Liver (tissue), 9 donors: Measurements from ENCODE around the gene CDH23. TPM values are rescaled to one million over a fixed set of nuclear protein-coding genes. Genes with fewer than 3 reads are reported as not detected.

Source experiments
- DNase-seq: peaks from one replicate; pipeline ENCODE4 v3.0.0-alpha.2; 2017; ENCODE audit warnings: low spot score
- H3K27ac ChIP-seq, 2 donors: one replicate each; pipeline ENCODE4 v1.7.0; 2013; ENCODE audit warnings: inconsistent platforms in 2 of 2, low read length in 2 of 2, control low read depth in 1 of 2, low read depth in 1 of 2, mild to moderate bottlenecking in 1 of 2
- H3K27me3 ChIP-seq, 4 donors: one replicate each; pipeline versions ENCODE4 v1.6.1 to v1.7.0; 2013; ENCODE audit warnings: low read length in 3 of 4, inconsistent platforms in 1 of 4, mild to moderate bottlenecking in 1 of 4, moderate library complexity in 1 of 4; ENCODE audit not compliant: control insufficient read depth in 4 of 4, insufficient read depth in 4 of 4
- H3K36me3 ChIP-seq, 4 donors: one replicate each; pipeline versions ENCODE4 v1.6.1 to v1.7.0; 2013; ENCODE audit warnings: low read length in 3 of 4, mild to moderate bottlenecking in 3 of 4, low read depth in 1 of 4, moderate library complexity in 1 of 4; ENCODE audit not compliant: control insufficient read depth in 4 of 4, insufficient read depth in 3 of 4
- H3K4me1 ChIP-seq, 4 donors: one replicate each; pipeline versions ENCODE4 v1.6.1 to v1.7.0; 2013; ENCODE audit warnings: low read length in 3 of 4, mild to moderate bottlenecking in 3 of 4, moderate library complexity in 1 of 4; ENCODE audit not compliant: control insufficient read depth in 4 of 4, insufficient read depth in 4 of 4
- H3K4me3 ChIP-seq, 3 donors: one replicate each; pipeline versions ENCODE4 v1.6.1 to v1.7.0; 2013; ENCODE audit warnings: low read length in 3 of 3, control low read depth in 1 of 3, low read depth in 1 of 3, mild to moderate bottlenecking in 1 of 3
- H3K9ac ChIP-seq, 2 donors: one replicate each; pipeline ENCODE4 v1.7.0; 2013; ENCODE audit warnings: low read length in 2 of 2, mild to moderate bottlenecking in 2 of 2, moderate library complexity in 2 of 2, control low read depth in 1 of 2, low read depth in 1 of 2
- H3K9me3 ChIP-seq, 4 donors: one replicate each; pipeline versions ENCODE4 v1.6.1 to v1.7.0; 2013; ENCODE audit warnings: low read length in 3 of 4; ENCODE audit not compliant: control insufficient read depth in 4 of 4
- EGR1 ChIP-seq, 2 donors: IDR thresholded peaks; 2 replicates each; pipeline ENCODE4 v1.6.1; 2016 to 2018; ENCODE audit warnings: antibody characterized with exemption in 2 of 2, low read depth in 2 of 2
- FOXA1 ChIP-seq: IDR thresholded peaks from 2 replicates; pipeline ENCODE4 v1.6.1; 2016; ENCODE audit warnings: antibody characterized with exemption
- FOXA2 ChIP-seq: IDR thresholded peaks from 2 replicates; pipeline ENCODE4 v1.6.1; 2016; ENCODE audit warnings: antibody characterized with exemption
- GABPA ChIP-seq, 2 donors: IDR thresholded peaks in 1 of 2; conservative IDR thresholded peaks in 1 of 2; 2 replicates each; pipeline ENCODE4 v1.6.1; 2016; ENCODE audit warnings: antibody characterized with exemption in 2 of 2, mild to moderate bottlenecking in 1 of 2, moderate library complexity in 1 of 2
- HNF4A ChIP-seq, 2 donors: conservative IDR thresholded peaks; 2 replicates each; pipeline ENCODE4 v1.6.1; 2016; ENCODE audit warnings: antibody characterized with exemption in 2 of 2, mild to moderate bottlenecking in 2 of 2
- HNF4G ChIP-seq: IDR thresholded peaks from 2 replicates; pipeline ENCODE4 v1.6.1; 2016; ENCODE audit warnings: antibody characterized with exemption
- NR2F2 ChIP-seq: IDR thresholded peaks from 2 replicates; pipeline ENCODE4 v1.6.1; 2016; ENCODE audit warnings: antibody characterized with exemption
- RAD21 ChIP-seq, 2 donors: IDR thresholded peaks; 2 replicates each; pipeline ENCODE4 v1.6.1; 2016; ENCODE audit warnings: antibody characterized with exemption in 2 of 2, mild to moderate bottlenecking in 2 of 2
- RXRA ChIP-seq, 2 donors: IDR thresholded peaks; 2 replicates each; pipeline ENCODE4 v1.6.1; 2017 to 2018; ENCODE audit warnings: antibody characterized with exemption in 2 of 2, mild to moderate bottlenecking in 1 of 2
- SP1 ChIP-seq: IDR thresholded peaks from 2 replicates; pipeline ENCODE4 v1.6.1; 2018; ENCODE audit warnings: antibody characterized with exemption, mild to moderate bottlenecking
- TAF1 ChIP-seq: conservative IDR thresholded peaks from 2 replicates; pipeline ENCODE4 v1.6.1; 2016; ENCODE audit warnings: antibody characterized with exemption, mild to moderate bottlenecking
- YY1 ChIP-seq: IDR thresholded peaks from 2 replicates; pipeline ENCODE4 v1.6.1; 2016; ENCODE audit warnings: antibody characterized with exemption, mild to moderate bottlenecking
- WGBS: extraction: QIAGEN DNeasy Blood & Tissue Kit; methylation state at CpG from one replicate; pipeline ENCODE4 v1.1.7; 2013; 5-methylcytosine and 5-hydroxymethylcytosine counted together
- polyA plus RNA-seq, 2 donors: library from polyadenylated mRNA; stranded (reverse) in 1 of 2; unstranded in 1 of 2; fragments of 200-250 nt in 1 of 2; fragments of >200 nt in 1 of 2; fragmentation: Nextera tagmentation in 1 of 2; extraction: Ambion mirVana in 1 of 2; gene quantifications; one replicate each; pipeline versions ENCODE4 v1.2.1 to v1.2.3, GENCODE V29; 2013 to 2015
- total RNA-seq, 2 donors: library from RNA; depleted of rRNA; stranded (reverse); fragments of >200 nt; gene quantifications; one replicate each; pipeline ENCODE4 v1.2.3, GENCODE V29; 2014
- TF ChIP-seq, protein P1 (sequence below): IDR thresholded peaks from 2 replicates; pipeline ENCODE4 v1.6.1; 2016; ENCODE audit warnings: antibody characterized with exemption
- TF ChIP-seq, protein P2 (sequence below): IDR thresholded peaks from 2 replicates; pipeline ENCODE4 v1.6.1; 2016; ENCODE audit warnings: antibody characterized with exemption
- TF ChIP-seq, protein P3 (sequence below): IDR thresholded peaks from 2 replicates; pipeline ENCODE4 v1.6.1; 2016; ENCODE audit warnings: antibody characterized with exemption
- TF ChIP-seq, protein P4 (sequence below): fragments of 150-350 bp; IDR thresholded peaks from 2 replicates; pipeline ENCODE4 v1.5.1; 2017; ENCODE audit warnings: improper control_type of control experiment, low read depth, low read length; ENCODE audit not compliant: missing input control
- TF ChIP-seq, protein P5 (sequence below): IDR thresholded peaks from 2 replicates; pipeline ENCODE4 v1.6.1; 2016; ENCODE audit warnings: antibody characterized with exemption, mild to moderate bottlenecking
- donor health status: healthy.
- donor health status: healthy.
- donor health status: healthy.
- donor health status: healthy.
- donor health status: healthy.

Gene CDH23
- total and polyA plus RNA-seq, 4 donors, result 1.5 to 4.7 (median 3.4) TPM

DNA sequence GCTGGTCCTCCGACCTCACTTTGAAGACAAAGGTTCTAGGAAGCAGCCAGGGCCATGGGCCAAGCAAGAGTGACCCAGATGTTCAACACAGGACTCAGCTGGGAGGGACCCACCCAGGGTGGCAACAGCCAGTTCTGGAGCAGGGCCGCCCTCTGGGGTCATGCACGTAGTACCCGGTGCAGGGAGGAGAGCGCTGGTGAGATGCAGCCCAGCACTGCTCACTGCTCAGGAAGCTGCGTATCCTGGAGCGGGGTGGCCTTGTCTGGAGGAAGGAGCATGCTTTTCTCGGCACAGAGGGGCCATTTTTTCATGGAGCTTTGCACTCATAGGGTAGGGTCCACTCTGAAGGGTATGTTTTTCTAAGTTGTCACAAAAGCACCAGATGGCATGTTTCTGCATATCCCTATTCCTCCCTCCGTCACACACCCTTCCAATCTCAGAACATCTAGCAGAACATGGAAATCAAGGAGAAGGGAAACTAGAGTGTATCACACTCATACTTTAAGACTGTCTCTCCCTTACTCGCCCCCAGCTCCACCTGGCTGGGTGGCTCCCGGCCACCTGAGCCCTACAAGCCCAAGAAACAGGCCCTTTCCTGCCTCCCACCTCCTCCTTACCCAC lies 132.6 kb downstream of the CDH23 start:
- no peaks in the 10 kb centered on the region for H3K36me3 ChIP-seq
- no peaks in the 10 kb centered on the region for H3K9me3 ChIP-seq
- no peak overlapping the region for H3K9ac ChIP-seq
- DNase-seq, result no peak
- H3K4me1 ChIP-seq, result peaks cover 0 to 15% (median 6%) of the 10 kb centered on the region in 4 donors
- no peak overlapping the region for H3K4me3 ChIP-seq
- no peak for TF ChIP-seq RXRA (IDR thresholded peaks at IDR 0.05)
- TF ChIP-seq, protein P1, sequence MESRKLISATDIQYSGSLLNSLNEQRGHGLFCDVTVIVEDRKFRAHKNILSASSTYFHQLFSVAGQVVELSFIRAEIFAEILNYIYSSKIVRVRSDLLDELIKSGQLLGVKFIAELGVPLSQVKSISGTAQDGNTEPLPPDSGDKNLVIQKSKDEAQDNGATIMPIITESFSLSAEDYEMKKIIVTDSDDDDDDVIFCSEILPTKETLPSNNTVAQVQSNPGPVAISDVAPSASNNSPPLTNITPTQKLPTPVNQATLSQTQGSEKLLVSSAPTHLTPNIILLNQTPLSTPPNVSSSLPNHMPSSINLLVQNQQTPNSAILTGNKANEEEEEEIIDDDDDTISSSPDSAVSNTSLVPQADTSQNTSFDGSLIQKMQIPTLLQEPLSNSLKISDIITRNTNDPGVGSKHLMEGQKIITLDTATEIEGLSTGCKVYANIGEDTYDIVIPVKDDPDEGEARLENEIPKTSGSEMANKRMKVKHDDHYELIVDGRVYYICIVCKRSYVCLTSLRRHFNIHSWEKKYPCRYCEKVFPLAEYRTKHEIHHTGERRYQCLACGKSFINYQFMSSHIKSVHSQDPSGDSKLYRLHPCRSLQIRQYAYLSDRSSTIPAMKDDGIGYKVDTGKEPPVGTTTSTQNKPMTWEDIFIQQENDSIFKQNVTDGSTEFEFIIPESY, result no peak
- TF ChIP-seq GABPA (IDR thresholded peaks at IDR 0.05 in 1 of 2, conservative IDR thresholded peaks at IDR 0.05 in 1 of 2), result no peak
- no peak for TF ChIP-seq TAF1
- no peak for TF ChIP-seq RAD21 (IDR thresholded peaks at IDR 0.05)
- no peak overlapping the region for H3K27ac ChIP-seq
- H3K27me3 ChIP-seq, result no peaks in the 10 kb centered on the region
- 88% methylated on average over 11 of the region's 11 CpGs for WGBS

DNA sequence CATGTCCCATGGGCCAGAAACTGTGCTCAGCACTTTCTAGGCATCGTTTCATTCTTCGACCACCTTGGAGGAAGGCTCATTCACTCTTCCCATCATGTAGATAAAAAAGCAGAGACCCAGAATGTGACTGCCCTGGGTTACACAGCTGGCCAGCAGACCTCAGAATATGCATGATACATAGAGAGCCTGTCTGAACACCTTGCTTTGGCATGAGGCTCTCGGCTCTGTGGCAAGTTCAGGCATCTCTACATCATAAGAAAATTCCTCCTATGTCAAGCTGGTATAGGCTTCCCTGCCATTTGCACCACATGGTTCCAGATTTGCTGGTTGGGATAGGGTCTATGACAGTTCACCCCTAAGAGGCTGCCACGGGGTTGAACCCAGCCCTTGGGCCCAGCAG lies 134.1 kb downstream of the CDH23 start:
- TF ChIP-seq TAF1 (no peak), RXRA (IDR thresholded peaks at IDR 0.05) (no peak), GABPA (IDR thresholded peaks at IDR 0.05 in 1 of 2, conservative IDR thresholded peaks at IDR 0.05 in 1 of 2) (no peak), SP1 (no peak), FOXA2 (no peak), HNF4A (conservative IDR thresholded peaks at IDR 0.05) (no peak), RAD21 (IDR thresholded peaks at IDR 0.05) (no peak), EGR1 (IDR thresholded peaks at IDR 0.05; ENCODE audit: low read depth in 2 of 2) (no peak), NR2F2 (no peak), FOXA1 (no peak), HNF4G (no peak), YY1 (no peak)
- TF ChIP-seq, protein P2, sequence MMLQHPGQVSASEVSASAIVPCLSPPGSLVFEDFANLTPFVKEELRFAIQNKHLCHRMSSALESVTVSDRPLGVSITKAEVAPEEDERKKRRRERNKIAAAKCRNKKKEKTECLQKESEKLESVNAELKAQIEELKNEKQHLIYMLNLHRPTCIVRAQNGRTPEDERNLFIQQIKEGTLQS, result no peak
- TF ChIP-seq, protein P3, sequence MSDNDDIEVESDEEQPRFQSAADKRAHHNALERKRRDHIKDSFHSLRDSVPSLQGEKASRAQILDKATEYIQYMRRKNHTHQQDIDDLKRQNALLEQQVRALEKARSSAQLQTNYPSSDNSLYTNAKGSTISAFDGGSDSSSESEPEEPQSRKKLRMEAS, result no peak
- TF ChIP-seq, protein P4, sequence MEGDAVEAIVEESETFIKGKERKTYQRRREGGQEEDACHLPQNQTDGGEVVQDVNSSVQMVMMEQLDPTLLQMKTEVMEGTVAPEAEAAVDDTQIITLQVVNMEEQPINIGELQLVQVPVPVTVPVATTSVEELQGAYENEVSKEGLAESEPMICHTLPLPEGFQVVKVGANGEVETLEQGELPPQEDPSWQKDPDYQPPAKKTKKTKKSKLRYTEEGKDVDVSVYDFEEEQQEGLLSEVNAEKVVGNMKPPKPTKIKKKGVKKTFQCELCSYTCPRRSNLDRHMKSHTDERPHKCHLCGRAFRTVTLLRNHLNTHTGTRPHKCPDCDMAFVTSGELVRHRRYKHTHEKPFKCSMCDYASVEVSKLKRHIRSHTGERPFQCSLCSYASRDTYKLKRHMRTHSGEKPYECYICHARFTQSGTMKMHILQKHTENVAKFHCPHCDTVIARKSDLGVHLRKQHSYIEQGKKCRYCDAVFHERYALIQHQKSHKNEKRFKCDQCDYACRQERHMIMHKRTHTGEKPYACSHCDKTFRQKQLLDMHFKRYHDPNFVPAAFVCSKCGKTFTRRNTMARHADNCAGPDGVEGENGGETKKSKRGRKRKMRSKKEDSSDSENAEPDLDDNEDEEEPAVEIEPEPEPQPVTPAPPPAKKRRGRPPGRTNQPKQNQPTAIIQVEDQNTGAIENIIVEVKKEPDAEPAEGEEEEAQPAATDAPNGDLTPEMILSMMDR, result no peak
- TF ChIP-seq, protein P5, sequence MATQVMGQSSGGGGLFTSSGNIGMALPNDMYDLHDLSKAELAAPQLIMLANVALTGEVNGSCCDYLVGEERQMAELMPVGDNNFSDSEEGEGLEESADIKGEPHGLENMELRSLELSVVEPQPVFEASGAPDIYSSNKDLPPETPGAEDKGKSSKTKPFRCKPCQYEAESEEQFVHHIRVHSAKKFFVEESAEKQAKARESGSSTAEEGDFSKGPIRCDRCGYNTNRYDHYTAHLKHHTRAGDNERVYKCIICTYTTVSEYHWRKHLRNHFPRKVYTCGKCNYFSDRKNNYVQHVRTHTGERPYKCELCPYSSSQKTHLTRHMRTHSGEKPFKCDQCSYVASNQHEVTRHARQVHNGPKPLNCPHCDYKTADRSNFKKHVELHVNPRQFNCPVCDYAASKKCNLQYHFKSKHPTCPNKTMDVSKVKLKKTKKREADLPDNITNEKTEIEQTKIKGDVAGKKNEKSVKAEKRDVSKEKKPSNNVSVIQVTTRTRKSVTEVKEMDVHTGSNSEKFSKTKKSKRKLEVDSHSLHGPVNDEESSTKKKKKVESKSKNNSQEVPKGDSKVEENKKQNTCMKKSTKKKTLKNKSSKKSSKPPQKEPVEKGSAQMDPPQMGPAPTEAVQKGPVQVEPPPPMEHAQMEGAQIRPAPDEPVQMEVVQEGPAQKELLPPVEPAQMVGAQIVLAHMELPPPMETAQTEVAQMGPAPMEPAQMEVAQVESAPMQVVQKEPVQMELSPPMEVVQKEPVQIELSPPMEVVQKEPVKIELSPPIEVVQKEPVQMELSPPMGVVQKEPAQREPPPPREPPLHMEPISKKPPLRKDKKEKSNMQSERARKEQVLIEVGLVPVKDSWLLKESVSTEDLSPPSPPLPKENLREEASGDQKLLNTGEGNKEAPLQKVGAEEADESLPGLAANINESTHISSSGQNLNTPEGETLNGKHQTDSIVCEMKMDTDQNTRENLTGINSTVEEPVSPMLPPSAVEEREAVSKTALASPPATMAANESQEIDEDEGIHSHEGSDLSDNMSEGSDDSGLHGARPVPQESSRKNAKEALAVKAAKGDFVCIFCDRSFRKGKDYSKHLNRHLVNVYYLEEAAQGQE, result no peak
- Histone ChIP-seq H3K27me3 (no peaks in the 10 kb centered on the region), H3K9ac (no peak overlapping the region), H3K36me3 (no peaks in the 10 kb centered on the region), H3K4me1 (peaks cover 0 to 15% (median 6%) of the 10 kb centered on the region in 4 donors), H3K4me3 (no peak overlapping the region), H3K9me3 (no peaks in the 10 kb centered on the region), H3K27ac (no peak overlapping the region)
- WGBS, result 95% methylated on average over 4 of the region's 4 CpGs
- DNase-seq, result no peak
